Stimulated activated memory B cell treated with anti-CD40 and anti-IgM and Interleukin-4, amounts not matched to agents 10 μg/mL and 1 μg/mL and 100 μg/mL, for 72 hours (primary cell): Measurements from ENCODE around the gene FZD4.
"Not testable (repeated sequence)": the region's sequence is repeated elsewhere in the genome, so short reads cannot be mapped to it uniquely, and the experiment has no call there.

Experiments
- ATAC-seq: fragments of 150-1000 bp; cut with Tn5 transposase; 2 replicates; pipeline ENCODE4 v1.10.0; 2021
- H3K27ac Mint-ChIP-seq: one replicate; pipeline ENCODE4 v1.8.0; 2022; ENCODE audit warnings: mild to moderate bottlenecking, mixed read lengths
- H3K27me3 Mint-ChIP-seq: one replicate; pipeline ENCODE4 v1.8.0; 2022; ENCODE audit warnings: mixed read lengths
- H3K36me3 Mint-ChIP-seq: one replicate; pipeline ENCODE4 v1.8.0; 2022; ENCODE audit warnings: mixed read lengths
- H3K4me1 Mint-ChIP-seq: one replicate; pipeline ENCODE4 v1.8.0; 2022; ENCODE audit warnings: mixed read lengths
- H3K4me3 Mint-ChIP-seq: one replicate; pipeline ENCODE4 v1.8.0; 2022; ENCODE audit warnings: mild to moderate bottlenecking, moderate library complexity, mixed read lengths
- H3K9me3 Mint-ChIP-seq: one replicate; pipeline ENCODE4 v1.8.0; 2022; ENCODE audit warnings: mixed read lengths

FZD4 gene

DNA sequence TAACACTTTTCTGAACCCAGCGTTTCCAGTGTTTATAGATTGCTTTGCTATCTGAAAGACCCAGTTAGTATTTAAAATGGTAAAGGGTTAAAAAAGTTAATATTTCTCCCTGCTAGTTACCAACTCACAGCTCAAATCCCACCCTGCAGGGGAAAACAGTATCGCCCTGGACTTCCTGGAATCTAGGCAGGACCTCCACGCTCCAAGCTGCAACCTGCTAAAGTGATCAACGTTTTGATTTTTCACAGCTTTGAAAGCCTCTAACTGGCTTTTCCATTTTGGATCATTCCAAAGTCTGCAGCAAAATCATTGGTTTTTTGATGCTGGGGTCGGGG lies 4.6 kb downstream of the FZD4 start:
- ATAC-seq, result no peak
- H3K4me1 Mint-ChIP-seq, result peaks cover 11% of the 10 kb centered on the region
- H3K27me3 Mint-ChIP-seq, result peaks cover 31% of the 10 kb centered on the region
- no peaks in the 10 kb centered on the region for H3K36me3 Mint-ChIP-seq
- H3K4me3 Mint-ChIP-seq, result no peak overlapping the region
- no peaks in the 10 kb centered on the region for H3K9me3 Mint-ChIP-seq
- H3K27ac Mint-ChIP-seq, result no peak overlapping the region

DNA sequence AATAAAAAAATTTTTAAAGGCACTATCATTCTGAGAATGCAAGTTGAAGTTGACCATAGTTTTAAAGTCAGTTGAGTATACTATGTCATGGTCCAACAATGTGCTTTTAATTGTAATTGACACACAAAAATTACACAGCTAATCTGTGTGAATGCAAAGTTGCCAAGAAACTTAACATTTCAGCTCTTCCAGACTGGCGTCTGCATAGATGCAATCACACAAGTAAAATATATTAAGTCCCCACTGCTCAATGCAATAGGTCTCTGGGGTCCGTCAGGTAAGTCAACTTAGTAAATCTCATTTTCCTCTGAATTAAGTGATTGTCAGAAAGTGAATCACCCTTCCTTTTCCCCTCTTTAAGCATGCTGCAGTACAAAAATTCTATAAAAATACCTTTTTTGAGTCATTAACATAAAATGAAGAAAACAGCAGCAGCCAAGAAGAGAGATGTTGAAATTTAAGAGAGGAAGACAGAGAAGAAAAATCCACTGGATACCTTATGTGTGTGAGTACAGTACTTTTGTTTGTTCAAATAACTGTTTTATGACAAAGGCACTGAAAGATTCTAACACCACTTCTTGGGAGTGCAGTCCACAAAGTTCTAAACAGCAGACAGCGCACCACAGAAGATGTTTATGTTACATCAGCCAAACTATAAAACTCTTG lies 5.1 kb downstream of the FZD4 start:
- Mint-ChIP-seq H3K36me3 (no peaks in the 10 kb centered on the region), H3K9me3 (no peaks in the 10 kb centered on the region), H3K4me1 (peaks cover 8% of the 10 kb centered on the region), H3K4me3 (no peak overlapping the region), H3K27me3 (peaks cover 26% of the 10 kb centered on the region), H3K27ac (no peak overlapping the region)
- no peak for ATAC-seq

DNA sequence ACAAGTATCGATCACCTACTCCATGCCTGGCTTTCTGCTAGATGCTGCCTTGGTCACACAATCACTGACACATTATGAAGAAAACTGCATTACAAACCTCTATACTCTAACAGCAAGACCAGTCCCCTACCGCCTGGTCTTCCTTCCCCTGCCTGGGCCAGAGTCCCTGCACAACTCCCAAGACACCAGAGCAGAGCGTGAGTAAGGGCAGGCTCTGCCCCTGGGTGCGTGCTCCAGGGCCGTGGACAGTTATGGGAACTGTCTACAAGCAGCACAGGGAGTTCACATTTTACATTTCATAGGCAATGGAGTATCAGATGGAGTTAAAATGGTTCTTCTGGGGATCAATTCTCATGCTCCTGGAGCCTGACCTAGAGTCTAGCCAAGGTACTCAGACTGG lies 6.5 kb downstream of the FZD4 start:
- Mint-ChIP-seq H3K9me3 (no peaks in the 10 kb centered on the region), H3K27me3 (peaks cover 16% of the 10 kb centered on the region), H3K4me1 (no peaks in the 10 kb centered on the region), H3K36me3 (no peaks in the 10 kb centered on the region), H3K27ac (no peak overlapping the region), H3K4me3 (no peak overlapping the region)
- ATAC-seq, result no peak

DNA sequence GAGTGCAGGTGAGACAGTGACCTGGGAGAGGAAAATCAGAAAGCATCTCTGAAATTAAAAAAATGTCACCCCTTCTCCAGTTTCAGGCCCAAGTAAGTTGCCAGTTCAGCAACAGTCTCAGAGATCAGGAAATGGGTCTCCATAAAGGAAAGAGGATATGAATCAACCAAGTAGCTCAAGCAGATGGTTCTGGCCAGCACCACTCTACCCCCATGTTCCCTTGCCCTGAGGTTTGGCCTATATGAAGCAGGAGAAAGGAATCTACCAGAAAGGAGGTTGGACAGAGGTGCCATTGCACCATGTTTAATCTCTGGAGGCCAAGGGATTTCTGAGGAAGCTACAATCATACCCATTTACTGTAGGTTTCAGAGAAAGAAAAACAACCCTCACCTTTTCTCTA lies 7.7 kb downstream of the FZD4 start:
- Mint-ChIP-seq H3K36me3 (no peaks in the 10 kb centered on the region), H3K27me3 (peaks cover 14% of the 10 kb centered on the region), H3K4me1 (no peaks in the 10 kb centered on the region), H3K27ac (no peak overlapping the region), H3K4me3 (no peak overlapping the region), H3K9me3 (no peaks in the 10 kb centered on the region)
- no peak for ATAC-seq

DNA sequence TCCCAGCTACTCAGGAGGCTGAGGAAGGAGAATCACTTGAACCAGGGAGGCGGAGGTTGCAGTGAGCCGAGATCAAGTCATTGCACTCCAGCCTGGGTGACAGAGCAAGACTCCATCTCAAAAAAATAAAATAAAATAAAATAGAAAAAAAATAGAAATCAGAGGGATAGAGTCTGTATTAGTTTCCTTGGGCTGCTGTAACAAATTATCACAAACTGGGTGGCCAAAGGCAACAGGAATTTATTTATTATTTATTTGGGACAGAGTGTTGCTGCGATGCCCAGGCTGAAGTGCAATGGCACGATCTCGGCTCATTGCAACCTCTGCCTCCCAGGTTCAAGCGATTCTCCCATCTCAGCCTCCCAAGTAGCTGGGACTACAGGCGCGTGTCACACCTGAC lies 11.7 kb downstream of the FZD4 start:
- not testable (repeated sequence) for H3K36me3 Mint-ChIP-seq, H3K27ac Mint-ChIP-seq, H3K4me1 Mint-ChIP-seq, ATAC-seq, H3K9me3 Mint-ChIP-seq, H3K4me3 Mint-ChIP-seq
- H3K27me3 Mint-ChIP-seq, result peaks cover 16% of the 10 kb centered on the region

- H3K27me3 Mint-ChIP-seq, result peaks cover 11% of the 10 kb centered on the region
- H3K9me3 Mint-ChIP-seq, result no peaks in the 10 kb centered on the region
- H3K4me1 Mint-ChIP-seq, result no peaks in the 10 kb centered on the region
- no peak for ATAC-seq
- no peak overlapping the region for H3K4me3 Mint-ChIP-seq
- H3K27ac Mint-ChIP-seq, result no peak overlapping the region
- no peaks in the 10 kb centered on the region for H3K36me3 Mint-ChIP-seq
Observed at GRCh38 chr11:86941871-86942599, 13.2 kb downstream of the FZD4 start.

DNA sequence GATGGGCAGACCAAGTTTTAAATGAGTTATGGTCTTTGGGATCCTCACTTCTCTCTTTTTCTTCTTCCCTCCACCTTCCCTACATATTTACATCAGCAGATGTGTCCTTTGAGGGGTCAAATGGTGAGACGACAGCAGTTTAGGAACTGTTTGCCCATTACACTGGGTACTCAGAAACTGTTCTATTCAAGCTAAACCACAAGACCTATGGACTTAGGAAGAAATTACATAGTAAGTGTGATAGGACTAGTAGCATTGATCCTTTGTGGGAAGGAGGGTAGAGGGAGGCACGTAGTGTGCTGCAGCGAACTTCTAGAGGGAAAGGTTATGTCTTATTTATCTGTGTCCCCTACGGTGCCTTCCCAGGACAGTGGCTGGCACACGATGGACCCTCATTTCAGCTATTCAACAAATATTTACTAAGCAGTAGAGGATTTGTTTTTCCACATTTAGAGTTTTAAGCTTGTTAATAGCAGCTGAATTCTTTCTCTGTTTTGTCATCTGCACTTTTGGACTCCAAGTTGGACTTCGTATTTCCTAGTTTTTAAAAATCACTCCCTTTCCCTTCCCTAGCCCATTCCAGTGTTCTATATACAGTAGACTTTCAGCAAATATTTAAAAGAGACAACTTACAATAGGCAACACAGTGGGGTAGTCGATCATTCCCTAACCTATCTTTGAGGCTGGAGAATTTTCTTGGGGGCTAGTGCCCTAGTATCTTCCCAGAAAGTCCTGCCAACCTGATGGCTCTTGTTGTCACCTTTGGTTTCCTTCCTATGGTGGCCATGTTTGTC lies 13.9 kb downstream of the FZD4 start:
- H3K9me3 Mint-ChIP-seq, result no peaks in the 10 kb centered on the region
- peaks cover 9% of the 10 kb centered on the region for H3K27me3 Mint-ChIP-seq
- H3K4me1 Mint-ChIP-seq, result no peaks in the 10 kb centered on the region
- no peak overlapping the region for H3K4me3 Mint-ChIP-seq
- no peaks in the 10 kb centered on the region for H3K36me3 Mint-ChIP-seq
- no peak for ATAC-seq
- no peak overlapping the region for H3K27ac Mint-ChIP-seq

DNA sequence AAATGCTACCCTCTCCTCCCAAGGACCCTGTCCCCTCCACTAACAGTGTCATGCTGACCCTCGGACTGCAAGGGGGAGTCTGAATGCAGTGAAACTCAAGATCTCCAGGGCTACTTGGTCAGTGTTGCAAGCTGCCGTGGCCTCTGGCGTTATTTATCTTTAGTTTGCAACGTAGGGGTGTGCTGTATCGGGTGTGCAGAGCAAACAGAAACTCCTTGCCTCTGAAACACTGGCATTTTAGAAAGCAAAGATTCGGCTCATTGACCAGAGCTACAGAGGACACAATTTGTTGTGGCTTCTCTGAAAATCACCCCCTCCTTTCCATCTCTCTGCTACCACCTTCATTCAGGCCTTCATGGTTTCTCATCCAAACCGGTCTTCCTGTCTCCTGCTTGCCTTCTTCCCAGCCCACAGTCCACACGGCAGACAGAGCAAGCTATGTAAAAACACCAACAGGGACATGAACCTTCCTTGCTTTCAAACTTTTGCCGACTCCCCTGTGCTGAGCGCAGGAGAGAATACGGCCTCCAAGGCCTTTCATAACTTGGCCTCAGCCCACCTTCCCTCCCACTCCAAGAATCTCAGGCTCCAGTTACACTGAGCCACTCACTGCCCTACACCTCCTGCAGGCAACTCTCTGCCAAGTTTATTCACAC lies 14.9 kb downstream of the FZD4 start:
- H3K4me1 Mint-ChIP-seq, result no peaks in the 10 kb centered on the region
- H3K36me3 Mint-ChIP-seq, result no peaks in the 10 kb centered on the region
- H3K4me3 Mint-ChIP-seq, result no peak overlapping the region
- no peak for ATAC-seq
- no peaks in the 10 kb centered on the region for H3K9me3 Mint-ChIP-seq
- H3K27me3 Mint-ChIP-seq, result peaks cover 9% of the 10 kb centered on the region
- no peak overlapping the region for H3K27ac Mint-ChIP-seq

- no peaks in the 10 kb centered on the region for H3K36me3 Mint-ChIP-seq
- H3K4me3 Mint-ChIP-seq, result no peak overlapping the region
- peak; percentile 49 for ATAC-seq
- no peaks in the 10 kb centered on the region for H3K9me3 Mint-ChIP-seq
- no peak overlapping the region for H3K27ac Mint-ChIP-seq
- peaks cover 9% of the 10 kb centered on the region for H3K27me3 Mint-ChIP-seq
- H3K4me1 Mint-ChIP-seq, result no peaks in the 10 kb centered on the region
Observed at GRCh38 chr11:86938900-86939880, 16.0 kb downstream of the FZD4 start.

- Mint-ChIP-seq H3K4me1 (no peaks in the 10 kb centered on the region), H3K27ac (no peak overlapping the region), H3K27me3 (peaks cover 9% of the 10 kb centered on the region), H3K9me3 (no peaks in the 10 kb centered on the region), H3K36me3 (no peaks in the 10 kb centered on the region), H3K4me3 (no peak overlapping the region)
- ATAC-seq, result no peak
Observed at GRCh38 chr11:86938203-86938899, 16.8 kb downstream of the FZD4 start.

DNA sequence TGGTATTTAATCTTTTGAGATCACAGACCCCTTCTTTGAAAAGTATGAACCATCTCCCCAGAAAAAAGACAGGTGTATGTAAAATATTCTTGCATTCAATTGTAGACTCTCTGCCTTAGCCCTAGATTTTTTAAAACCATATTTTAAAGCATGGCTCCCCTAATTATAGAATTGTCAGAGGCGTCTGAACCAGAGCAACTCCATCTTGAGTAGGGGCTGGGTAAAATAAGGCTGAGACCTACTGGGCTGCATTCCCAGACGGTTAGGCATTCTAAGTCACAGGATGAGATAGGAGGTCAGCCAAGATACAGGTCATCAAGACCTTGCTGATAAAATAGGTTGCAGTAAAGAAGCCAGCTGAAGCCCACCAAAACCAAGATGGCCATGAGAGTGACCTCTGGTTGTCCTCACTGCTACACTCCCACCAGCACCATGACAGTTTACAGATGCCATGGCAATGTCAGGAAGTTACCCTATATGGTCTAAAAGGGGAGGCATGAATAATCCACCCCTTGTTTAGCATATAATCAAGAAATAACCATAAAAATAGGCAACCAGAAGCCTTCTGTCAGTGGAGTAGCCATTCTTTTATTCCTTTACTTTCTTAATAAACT lies 17.9 kb downstream of the FZD4 start:
- not testable (repeated sequence) for H3K9me3 Mint-ChIP-seq, ATAC-seq, H3K4me3 Mint-ChIP-seq, H3K36me3 Mint-ChIP-seq, H3K4me1 Mint-ChIP-seq, H3K27ac Mint-ChIP-seq, H3K27me3 Mint-ChIP-seq

DNA sequence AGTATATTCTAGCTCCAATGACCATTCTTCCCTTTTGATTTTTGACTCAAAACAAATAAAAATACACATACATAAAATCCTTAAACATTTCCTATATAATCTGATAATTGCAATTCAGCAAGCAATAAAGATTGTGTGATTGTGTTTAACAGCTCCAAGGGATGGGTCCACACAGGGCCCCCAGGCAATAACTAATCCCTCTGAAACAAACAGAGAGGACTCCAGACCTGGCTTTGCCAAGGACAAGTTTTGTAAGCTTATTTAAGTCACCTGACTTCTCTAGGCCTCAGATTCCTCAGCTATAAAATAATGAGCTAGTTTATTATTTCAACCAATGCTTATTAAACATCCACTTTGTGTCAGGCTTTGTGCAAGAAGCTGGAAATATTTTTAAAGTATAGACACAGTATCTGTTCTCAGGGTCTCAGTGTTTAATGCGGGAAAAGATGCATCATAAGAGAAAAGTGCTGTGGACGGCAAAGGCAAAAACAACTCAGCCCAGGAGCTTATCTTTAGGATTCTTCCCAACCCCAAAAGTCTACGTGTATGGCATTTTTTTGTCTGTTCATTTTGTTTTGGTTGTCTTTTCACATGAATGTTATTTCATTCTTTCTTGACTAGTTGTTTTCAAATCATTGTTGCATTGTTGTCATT lies 20.1 kb downstream of the FZD4 start:
- H3K36me3 Mint-ChIP-seq, result no peaks in the 10 kb centered on the region
- H3K4me3 Mint-ChIP-seq, result no peak overlapping the region
- no peaks in the 10 kb centered on the region for H3K9me3 Mint-ChIP-seq
- no peak overlapping the region for H3K27ac Mint-ChIP-seq
- no peak for ATAC-seq
- H3K27me3 Mint-ChIP-seq, result peaks cover 9% of the 10 kb centered on the region
- H3K4me1 Mint-ChIP-seq, result no peaks in the 10 kb centered on the region

GRCh38 chr11:86934582-86934900 lies 20.7 kb downstream of the FZD4 start:
- no peaks in the 10 kb centered on the region for H3K9me3 Mint-ChIP-seq
- H3K4me3 Mint-ChIP-seq, result no peak overlapping the region
- H3K36me3 Mint-ChIP-seq, result no peaks in the 10 kb centered on the region
- H3K27me3 Mint-ChIP-seq, result peaks cover 9% of the 10 kb centered on the region
- no peaks in the 10 kb centered on the region for H3K4me1 Mint-ChIP-seq
- H3K27ac Mint-ChIP-seq, result no peak overlapping the region
- ATAC-seq, result no peak
